H9 (cell line): Measurements from ENCODE around the gene NRP1. TPM values are rescaled to one million over a fixed set of nuclear protein-coding genes. Genes with fewer than 3 reads are reported as not detected.

Experiments
- DNase-seq: peaks from one replicate; pipeline ENCODE4 v3.0.0-alpha.2; 2017
- H2AFZ ChIP-seq: one replicate; pipeline ENCODE4 v1.6.1; 2013; ENCODE audit warnings: mild to moderate bottlenecking, low read length, control low read depth, moderate library complexity
- H2AK5ac ChIP-seq: 2 replicates; pipeline ENCODE4 v1.6.1; 2013; ENCODE audit warnings: low read length, control low read depth, mixed read lengths; ENCODE audit not compliant: insufficient read length
- H2BK120ac ChIP-seq: one replicate; pipeline ENCODE4 v1.6.1; 2013; ENCODE audit warnings: low read depth, mild to moderate bottlenecking, low read length, control low read depth, inconsistent platforms; ENCODE audit not compliant: poor library complexity, severe bottlenecking
- H2BK12ac ChIP-seq: 2 replicates; pipeline ENCODE4 v1.6.1; 2013; ENCODE audit warnings: low read length, control low read depth, mixed read lengths, low read depth; ENCODE audit not compliant: insufficient read length
- H2BK15ac ChIP-seq: 2 replicates; pipeline ENCODE4 v1.6.1; 2013; ENCODE audit warnings: low read depth, low read length, control low read depth
- H2BK20ac ChIP-seq: one replicate; pipeline ENCODE4 v1.6.1; 2013; ENCODE audit warnings: low read depth, mild to moderate bottlenecking, low read length, control low read depth, inconsistent platforms; ENCODE audit not compliant: poor library complexity, severe bottlenecking
- H2BK5ac ChIP-seq: 2 replicates; pipeline ENCODE4 v1.6.1; 2013; ENCODE audit warnings: low read length, control low read depth, mixed read lengths; ENCODE audit not compliant: insufficient read length
- H3K14ac ChIP-seq: 2 replicates; pipeline ENCODE4 v1.6.1; 2013; ENCODE audit warnings: low read length, control low read depth; ENCODE audit not compliant: insufficient read depth
- H3K18ac ChIP-seq: 2 replicates; pipeline ENCODE4 v1.6.1; 2013; ENCODE audit warnings: low read depth, mild to moderate bottlenecking, mixed read lengths, low read length, control low read depth; ENCODE audit not compliant: insufficient read length
- H3K23ac ChIP-seq: 2 replicates; pipeline ENCODE4 v1.6.1; 2013; ENCODE audit warnings: low read length, control low read depth, mixed read lengths, low read depth; ENCODE audit not compliant: insufficient read length
- H3K23me2 ChIP-seq: 2 replicates; pipeline ENCODE4 v1.6.1; 2013; ENCODE audit warnings: low read depth, mild to moderate bottlenecking, mixed read lengths, low read length, control low read depth; ENCODE audit not compliant: insufficient read length, poor library complexity, severe bottlenecking
- H3K27ac ChIP-seq: 2 replicates; pipeline ENCODE4 v1.5.1; 2013; ENCODE audit warnings: low read length, control low read depth, mixed read lengths, low read depth; ENCODE audit not compliant: insufficient read length
- H3K27me3 ChIP-seq: 2 replicates; pipeline ENCODE4 v1.6.1; 2013; ENCODE audit warnings: low read length, control low read depth, inconsistent platforms; ENCODE audit not compliant: insufficient read depth
- H3K4ac ChIP-seq: 2 replicates; pipeline ENCODE4 v1.6.1; 2013; ENCODE audit warnings: low read depth, mild to moderate bottlenecking, control low read depth, inconsistent platforms, low read length, moderate library complexity
- H3K4me1 ChIP-seq: 2 replicates; pipeline ENCODE4 v1.6.1; 2013; ENCODE audit warnings: low read length, control low read depth, inconsistent platforms; ENCODE audit not compliant: insufficient read depth
- H3K4me2 ChIP-seq: 2 replicates; pipeline ENCODE4 v1.6.1; 2013; ENCODE audit warnings: low read length, control low read depth, mixed read lengths; ENCODE audit not compliant: insufficient read length, insufficient read depth
- H3K56ac ChIP-seq: 2 replicates; pipeline ENCODE4 v1.6.1; 2013; ENCODE audit warnings: low read depth, mild to moderate bottlenecking, mixed read lengths, low read length, control low read depth; ENCODE audit not compliant: insufficient read length
- H3K79me1 ChIP-seq: 2 replicates; pipeline ENCODE4 v1.6.1; 2013; ENCODE audit warnings: low read depth, mild to moderate bottlenecking, moderate library complexity, low read length, control low read depth, inconsistent platforms; ENCODE audit not compliant: insufficient read depth, poor library complexity, severe bottlenecking
- H3K79me2 ChIP-seq: 2 replicates; pipeline ENCODE4 v1.6.1; 2013; ENCODE audit warnings: low read length, control low read depth, inconsistent platforms; ENCODE audit not compliant: insufficient read depth
- H3K9ac ChIP-seq: 2 replicates; pipeline ENCODE4 v1.6.1; 2013; ENCODE audit warnings: low read length, control low read depth, mixed read lengths; ENCODE audit not compliant: insufficient read length; ENCODE audit errors: extremely low read depth
- H3K9me3 ChIP-seq: one replicate; pipeline ENCODE4 v1.6.1; 2013; ENCODE audit warnings: low read depth, low read length, inconsistent platforms; ENCODE audit not compliant: control insufficient read depth
- H3T11ph ChIP-seq: one replicate; pipeline ENCODE4 v1.6.1; 2013; ENCODE audit warnings: mild to moderate bottlenecking, low read length, control low read depth, inconsistent platforms
- H4K20me1 ChIP-seq: one replicate; pipeline ENCODE4 v1.6.1; 2013; ENCODE audit not compliant: control insufficient read depth, insufficient read length, insufficient read depth
- H4K5ac ChIP-seq: 2 replicates; pipeline ENCODE4 v1.6.1; 2013; ENCODE audit warnings: low read depth, mild to moderate bottlenecking, mixed read lengths, low read length, control low read depth; ENCODE audit not compliant: insufficient read length
- H4K8ac ChIP-seq: replicated peaks from 2 replicates; pipeline ENCODE4 v1.6.1; 2013; ENCODE audit warnings: low read length, control low read depth, mixed read lengths, low read depth; ENCODE audit not compliant: insufficient read length
- H4K91ac ChIP-seq: 2 replicates; pipeline ENCODE4 v1.6.1; 2013; ENCODE audit warnings: low read depth, mild to moderate bottlenecking, moderate library complexity, mixed read lengths, low read length, control low read depth; ENCODE audit not compliant: insufficient read length
- H3K27ac Mint-ChIP-seq, 3 experiments: 2 replicates in 2 of 3; 3 replicates in 1 of 3; pipeline ENCODE4 v1.8.0; 2020 to 2021; ENCODE audit warnings: mixed read lengths in 3 of 3, mild to moderate bottlenecking in 1 of 3, moderate library complexity in 1 of 3
- H3K27me3 Mint-ChIP-seq: 2 replicates; pipeline ENCODE4 v1.8.0; 2021; ENCODE audit warnings: low read depth, mild to moderate bottlenecking, moderate library complexity, mixed read lengths
- H3K36me3 Mint-ChIP-seq, 3 experiments: 2 replicates in 2 of 3; 3 replicates in 1 of 3; pipeline ENCODE4 v1.8.0; 2020 to 2021; ENCODE audit warnings: low read depth in 3 of 3, mixed read lengths in 3 of 3; ENCODE audit not compliant: insufficient read depth in 1 of 3
- H3K4me1 Mint-ChIP-seq, 2 experiments: 2 replicates each; pipeline ENCODE4 v1.8.0; 2020; ENCODE audit warnings: mixed read lengths in 2 of 2
- H3K4me3 Mint-ChIP-seq, 2 experiments: 2 replicates in 1 of 2; 3 replicates in 1 of 2; pipeline ENCODE4 v1.8.0; 2020 to 2021; ENCODE audit warnings: mild to moderate bottlenecking in 2 of 2, mixed read lengths in 2 of 2, moderate library complexity in 1 of 2
- H3K9me3 Mint-ChIP-seq, 2 experiments: 2 replicates in 1 of 2; 3 replicates in 1 of 2; pipeline ENCODE4 v1.8.0; 2020; ENCODE audit warnings: mild to moderate bottlenecking in 2 of 2, mixed read lengths in 2 of 2, moderate library complexity in 1 of 2
- CTCF ChIP-seq: fragments of 200-600 bp; sonication (generic); conservative IDR thresholded peaks from 3 replicates; pipeline ENCODE4 v1.8.0; 2021; ENCODE audit warnings: antibody characterized with exemption, mild to moderate bottlenecking
- whole genome bisulfite sequencing: extraction: QIAGEN DNeasy Blood & Tissue Kit; methylation state at CpG from one replicate; pipeline ENCODE4 v1.1.7; 2013; ENCODE audit warnings: missing lambda C conversion rate, low lambda C conversion rate, mixed read lengths; ENCODE audit not compliant: insufficient read length; ENCODE audit errors: extremely low coverage; 5-methylcytosine and 5-hydroxymethylcytosine counted together
- total RNA-seq: library from RNA; stranded (reverse); gene quantifications from 2 replicates; pipeline ENCODE4 v1.2.1, GENCODE V29; 2021

The NRP1 gene
- total RNA-seq, 1 experiment from 2014 or later: 4.6 TPM

- H2BK12ac ChIP-seq: no peak overlapping the region
- H3K9me3 ChIP-seq: no peaks in the 10 kb centered on the region
- H2BK15ac ChIP-seq: no peak overlapping the region
- no peak overlapping the region for H3K18ac ChIP-seq
- no peak overlapping the region for H3T11ph ChIP-seq
- no peaks in the 10 kb centered on the region for H4K20me1 ChIP-seq
- Mint-ChIP-seq H3K36me3 (no peaks in the 10 kb centered on the region), H3K4me3 (no peak overlapping the region), H3K4me1 (peaks cover 31 to 35% of the 10 kb centered on the region in 2 experiments), H3K27ac (no peak overlapping the region), H3K27me3 (peaks cover 32% of the 10 kb centered on the region), H3K9me3 (no peaks in the 10 kb centered on the region; a peak in 1 of 5 replicates)
- no peak overlapping the region for H3K9ac ChIP-seq
- no peak overlapping the region for H2BK20ac ChIP-seq
- H3K14ac ChIP-seq: no peak overlapping the region
- H3K27me3 ChIP-seq: no peaks in the 10 kb centered on the region; the same call in 1 of the 2 replicates
- H3K4me2 ChIP-seq: no peak overlapping the region
- no peak overlapping the region for H3K56ac ChIP-seq
- H3K79me2 ChIP-seq: no peaks in the 10 kb centered on the region
- H2BK120ac ChIP-seq: no peak overlapping the region
- DNase-seq: no peak
- no CpG with 5 or more reads among the region's 2 CpGs for WGBS
- H3K23ac ChIP-seq: no peak overlapping the region
- no peak overlapping the region for H4K8ac ChIP-seq
- peaks cover 4% of the 10 kb centered on the region for H3K23me2 ChIP-seq
- no peak overlapping the region for H2AK5ac ChIP-seq
- H2AFZ ChIP-seq: no peak overlapping the region
- H3K79me1 ChIP-seq: no peaks in the 10 kb centered on the region
- no peak overlapping the region for H2BK5ac ChIP-seq
- H3K4me1 ChIP-seq: no peaks in the 10 kb centered on the region
- no peak overlapping the region for H4K91ac ChIP-seq
- no peak overlapping the region for H3K27ac ChIP-seq
- no peak for TF ChIP-seq CTCF
- no peak overlapping the region for H3K4ac ChIP-seq
- no peak overlapping the region for H4K5ac ChIP-seq
Measured at GRCh38 chr10:33329178-33329577, 5.3 kb downstream of the NRP1 start.
